SK-N-SH (cell line): ENCODE data around the gene ETNK2. TPM values are rescaled to one million over a fixed set of nuclear protein-coding genes. Genes with fewer than 3 reads are reported as not detected.

Experiments used
- CTCF ChIA-PET: fragments of 300-600, 350-600 bp; formaldehyde crosslinking; extraction: SDS; loops from one replicate; lab custom pipeline; 2021; lab: Yijun Ruan, JAX
- POLR2A ChIA-PET: fragments of 350-600 bp; sonication (Branson Sonifier 250); formaldehyde crosslinking; extraction: SDS; loops from one replicate; lab custom pipeline; 2020; ENCODE audit warnings: antibody characterized with exemption, inconsistent platforms; lab: Yijun Ruan, JAX
- DNase-seq: peaks from one replicate; pipeline ENCODE4 v3.0.0; 2012
- H2AFZ ChIP-seq: fragments of 200-600 bp; sonication (generic); 2 replicates; pipeline ENCODE4 v1.8.1; 2016; ENCODE audit warnings: antibody characterized with exemption, mild to moderate bottlenecking, low read depth
- H3F3A ChIP-seq: fragments of 200-600 bp; sonication (generic); replicated peaks from 2 replicates; pipeline ENCODE3; 2016; ENCODE audit warnings: antibody characterized with exemption, mild to moderate bottlenecking; ENCODE audit not compliant: insufficient read depth
- H3K27ac ChIP-seq, 2 experiments: fragments of 200-500 bp in 1 of 2; fragments of 200-600 bp in 1 of 2; sonication (Bioruptor generic) in 1 of 2; sonication (generic), shearing (Covaris generic) in 1 of 2; 2 replicates each; pipeline versions ENCODE4 v1.5.1 to v1.6.1; 2014 to 2016; ENCODE audit warnings: low read depth in 2 of 2, inconsistent platforms in 1 of 2, low read length in 1 of 2, mild to moderate bottlenecking in 1 of 2, mixed read lengths in 1 of 2
- H3K27me3 ChIP-seq: fragments of 200-600 bp; sonication (generic), shearing (Covaris generic); 2 replicates; pipeline ENCODE4 v1.6.1; 2016; ENCODE audit warnings: mixed run types; ENCODE audit not compliant: insufficient read depth
- H3K36me3 ChIP-seq, 2 experiments: fragments of 200-500 bp in 1 of 2; fragments of 200-600 bp in 1 of 2; sonication (Bioruptor generic) in 1 of 2; sonication (generic) in 1 of 2; replicated peaks in 1 of 2; 2 replicates each; pipeline versions ENCODE3 to v1.5.1; 2014 to 2016; ENCODE audit warnings: low read length in 1 of 2, mild to moderate bottlenecking in 1 of 2; ENCODE audit not compliant: insufficient read depth in 2 of 2, control insufficient read depth in 1 of 2
- H3K4me1 ChIP-seq, 2 experiments: fragments of 200-500 bp in 1 of 2; fragments of 200-600 bp in 1 of 2; sonication (Bioruptor generic) in 1 of 2; sonication (generic), shearing (Covaris generic) in 1 of 2; 2 replicates each; pipeline versions ENCODE4 v1.5.1 to v1.6.1; 2014 to 2016; ENCODE audit warnings: low read depth in 1 of 2, low read length in 1 of 2, mixed run types in 1 of 2; ENCODE audit not compliant: insufficient read depth in 2 of 2, control insufficient read depth in 1 of 2
- H3K4me2 ChIP-seq: fragments of 200-600 bp; sonication (generic), shearing (Covaris generic); 2 replicates; pipeline ENCODE4 v1.6.1; 2017; ENCODE audit warnings: mixed run types
- H3K4me3 ChIP-seq, 2 experiments: fragments of 200-500 bp in 1 of 2; fragments of 200-600 bp in 1 of 2; sonication (Bioruptor generic) in 1 of 2; sonication (generic), shearing (Covaris generic) in 1 of 2; 2 replicates each; pipeline versions ENCODE4 v1.5.1 to v1.8.1; 2014 to 2016; ENCODE audit warnings: low read depth in 2 of 2, inconsistent platforms in 1 of 2, low read length in 1 of 2, mild to moderate bottlenecking in 1 of 2, mixed read lengths in 1 of 2, moderate library complexity in 1 of 2
- H3K79me2 ChIP-seq: fragments of 200-600 bp; sonication (generic); 2 replicates; pipeline ENCODE4 v1.8.1; 2017; ENCODE audit warnings: mild to moderate bottlenecking; ENCODE audit not compliant: insufficient read depth
- H3K9ac ChIP-seq: fragments of 200-600 bp; sonication (generic); 2 replicates; pipeline ENCODE4 v1.6.1; 2017; ENCODE audit warnings: mixed run types
- H3K9me2 ChIP-seq: fragments of 200-600 bp; sonication (generic); 2 replicates; pipeline ENCODE4 v1.6.1; 2017; ENCODE audit warnings: mixed run types
- H3K9me3 ChIP-seq: fragments of 200-600 bp; sonication (generic); 2 replicates; pipeline ENCODE4 v1.6.1; 2017; ENCODE audit warnings: mixed run types, mild to moderate bottlenecking, moderate library complexity
- H4K20me1 ChIP-seq: fragments of 200-600 bp; sonication (generic); 2 replicates; pipeline ENCODE4 v1.6.1; 2017; ENCODE audit warnings: mild to moderate bottlenecking, mixed run types; ENCODE audit not compliant: insufficient read depth
- CHD2 ChIP-seq: fragments of 150-350 bp; IDR thresholded peaks from 2 replicates; pipeline ENCODE4 v1.6.1; 2018; ENCODE audit warnings: low read length; ENCODE audit not compliant: partially characterized antibody
- EZH2phosphoT487 ChIP-seq: fragments of 200-600 bp; sonication (generic); IDR thresholded peaks from 2 replicates; pipeline ENCODE4 v1.6.1; 2017; ENCODE audit warnings: low read depth, mixed run types, mild to moderate bottlenecking, antibody characterized with exemption, moderate library complexity, borderline replicate concordance
- FOXM1 ChIP-seq: IDR thresholded peaks from 2 replicates; pipeline ENCODE4 v1.4.0; 2012; ENCODE audit warnings: low read depth, mild to moderate bottlenecking
- GATA2 ChIP-seq: sonication (generic); formaldehyde crosslinking; IDR thresholded peaks from 2 replicates; pipeline ENCODE4 v1.5.0; 2020; ENCODE audit warnings: mild to moderate bottlenecking, missing genetic modification reagents
- MEF2A ChIP-seq: IDR thresholded peaks from 2 replicates; pipeline ENCODE4 v1.4.0; 2012; ENCODE audit warnings: low read depth, borderline replicate concordance
- MXI1 ChIP-seq: IDR thresholded peaks from 2 replicates; pipeline ENCODE4 v1.6.1; 2012; ENCODE audit warnings: mild to moderate bottlenecking, low read depth, low read length, improper control_type of control experiment
- RAD21 ChIP-seq: IDR thresholded peaks from 2 replicates; pipeline ENCODE4 v1.6.1; 2012; ENCODE audit warnings: mild to moderate bottlenecking, low read length
- RCOR1 ChIP-seq: fragments of 150-350 bp; IDR thresholded peaks from 2 replicates; pipeline ENCODE4 v1.6.1; 2017; ENCODE audit warnings: antibody characterized with exemption, low read length
- REST ChIP-seq: IDR thresholded peaks from 2 replicates; pipeline ENCODE4 v1.6.1; 2012; ENCODE audit warnings: mild to moderate bottlenecking, low read depth, low read length, moderate library complexity
- RFX5 ChIP-seq: IDR thresholded peaks from 2 replicates; pipeline ENCODE4 v1.6.1; 2012; ENCODE audit warnings: mild to moderate bottlenecking, improper control_type of control experiment, low read length
- SIN3A ChIP-seq: IDR thresholded peaks from 2 replicates; pipeline ENCODE4 v1.6.1; 2012; ENCODE audit warnings: low read depth, mild to moderate bottlenecking, low read length, moderate library complexity, borderline replicate concordance
- SMC3 ChIP-seq: IDR thresholded peaks from 2 replicates; pipeline ENCODE4 v1.6.1; 2012; ENCODE audit warnings: low read depth, low read length, improper control_type of control experiment
- TEAD4 ChIP-seq: IDR thresholded peaks from 2 replicates; pipeline ENCODE4 v1.4.0; 2012; ENCODE audit warnings: mild to moderate bottlenecking, borderline replicate concordance; ENCODE audit not compliant: insufficient read depth
- USF2 ChIP-seq: fragments of 150-350 bp; IDR thresholded peaks from 2 replicates; pipeline ENCODE4 v1.6.1; 2017; ENCODE audit warnings: antibody characterized with exemption, low read length, low read depth, borderline replicate concordance
- YY1 ChIP-seq: IDR thresholded peaks from 2 replicates; pipeline ENCODE4 v1.4.0; 2012; ENCODE audit warnings: low read depth, mild to moderate bottlenecking
- whole genome bisulfite sequencing: methylation state at CpG from one replicate; pipeline ENCODE4 v1.1.6; 2017; ENCODE audit warnings: low lambda C conversion rate; 5-methylcytosine and 5-hydroxymethylcytosine counted together
- polyA plus RNA-seq, 3 experiments: library from polyadenylated mRNA; depleted of rRNA; stranded (reverse); fragments of >200 nt; gene quantifications; 2 replicates each; pipeline ENCODE4 v1.2.3, GENCODE V29; 2012
- TF ChIP-seq, protein P1 (sequence below): fragments of 200-600 bp; sonication (generic); IDR thresholded peaks from 2 replicates; pipeline ENCODE4 v1.6.1; 2017; ENCODE audit warnings: antibody characterized with exemption, mild to moderate bottlenecking, moderate library complexity
- TF ChIP-seq, protein P2 (sequence below): IDR thresholded peaks from 2 replicates; pipeline ENCODE4 v1.4.0; 2012; ENCODE audit warnings: low read depth, borderline replicate concordance
- TF ChIP-seq, protein P3 (sequence below): IDR thresholded peaks from 2 replicates; pipeline ENCODE4; 2012

The ETNK2 gene
- polyA plus RNA-seq, 1 of the 3 experiments (the other 2 are of a cell fraction) = 16.1 TPM

- ChIA-PET CTCF (interaction anchor here (14.7 kb wide), 1 partner anchor 260 kb away, joined by 421 read pairs; the partner anchor contains the start of gene SNRPE), POLR2A (no interaction called here)
- Histone ChIP-seq H3K36me3 (no peaks in the 10 kb centered on the region), H3K27ac (no peak overlapping the region), H3K79me2 (no peaks in the 10 kb centered on the region), H3F3A (peaks cover 10% of the 10 kb centered on the region), H3K9me3 (no peaks in the 10 kb centered on the region), H4K20me1 (no peaks in the 10 kb centered on the region), H3K4me3 (no peak overlapping the region), H3K4me2 (no peak overlapping the region), H3K9me2 (no peaks in the 10 kb centered on the region), H2AFZ (no peak overlapping the region), H3K4me1 (peaks cover 11 to 34% of the 10 kb centered on the region in 2 experiments), H3K9ac (no peak overlapping the region), H3K27me3 (no peaks in the 10 kb centered on the region)
- WGBS = 95% methylated on average over 21 of the region's 22 CpGs
- TF ChIP-seq YY1 = no peak
- no peak for TF ChIP-seq MEF2A
- no peak for TF ChIP-seq TEAD4
- TF ChIP-seq, protein P1, sequence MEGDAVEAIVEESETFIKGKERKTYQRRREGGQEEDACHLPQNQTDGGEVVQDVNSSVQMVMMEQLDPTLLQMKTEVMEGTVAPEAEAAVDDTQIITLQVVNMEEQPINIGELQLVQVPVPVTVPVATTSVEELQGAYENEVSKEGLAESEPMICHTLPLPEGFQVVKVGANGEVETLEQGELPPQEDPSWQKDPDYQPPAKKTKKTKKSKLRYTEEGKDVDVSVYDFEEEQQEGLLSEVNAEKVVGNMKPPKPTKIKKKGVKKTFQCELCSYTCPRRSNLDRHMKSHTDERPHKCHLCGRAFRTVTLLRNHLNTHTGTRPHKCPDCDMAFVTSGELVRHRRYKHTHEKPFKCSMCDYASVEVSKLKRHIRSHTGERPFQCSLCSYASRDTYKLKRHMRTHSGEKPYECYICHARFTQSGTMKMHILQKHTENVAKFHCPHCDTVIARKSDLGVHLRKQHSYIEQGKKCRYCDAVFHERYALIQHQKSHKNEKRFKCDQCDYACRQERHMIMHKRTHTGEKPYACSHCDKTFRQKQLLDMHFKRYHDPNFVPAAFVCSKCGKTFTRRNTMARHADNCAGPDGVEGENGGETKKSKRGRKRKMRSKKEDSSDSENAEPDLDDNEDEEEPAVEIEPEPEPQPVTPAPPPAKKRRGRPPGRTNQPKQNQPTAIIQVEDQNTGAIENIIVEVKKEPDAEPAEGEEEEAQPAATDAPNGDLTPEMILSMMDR = no peak
- TF ChIP-seq FOXM1 = no peak
- TF ChIP-seq SMC3 = no peak
- no peak for TF ChIP-seq EZH2phosphoT487
- no peak for TF ChIP-seq RCOR1
- no peak for TF ChIP-seq GATA2 (CRISPR knock-in tag)
- TF ChIP-seq, protein P2, sequence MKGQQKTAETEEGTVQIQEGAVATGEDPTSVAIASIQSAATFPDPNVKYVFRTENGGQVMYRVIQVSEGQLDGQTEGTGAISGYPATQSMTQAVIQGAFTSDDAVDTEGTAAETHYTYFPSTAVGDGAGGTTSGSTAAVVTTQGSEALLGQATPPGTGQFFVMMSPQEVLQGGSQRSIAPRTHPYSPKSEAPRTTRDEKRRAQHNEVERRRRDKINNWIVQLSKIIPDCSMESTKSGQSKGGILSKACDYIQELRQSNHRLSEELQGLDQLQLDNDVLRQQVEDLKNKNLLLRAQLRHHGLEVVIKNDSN = no peak
- no peak for TF ChIP-seq USF2
- no peak for TF ChIP-seq CHD2
- no peak for TF ChIP-seq RAD21
- no peak for TF ChIP-seq REST
- no peak for TF ChIP-seq SIN3A
- TF ChIP-seq MXI1 = no peak
- TF ChIP-seq, protein P3, sequence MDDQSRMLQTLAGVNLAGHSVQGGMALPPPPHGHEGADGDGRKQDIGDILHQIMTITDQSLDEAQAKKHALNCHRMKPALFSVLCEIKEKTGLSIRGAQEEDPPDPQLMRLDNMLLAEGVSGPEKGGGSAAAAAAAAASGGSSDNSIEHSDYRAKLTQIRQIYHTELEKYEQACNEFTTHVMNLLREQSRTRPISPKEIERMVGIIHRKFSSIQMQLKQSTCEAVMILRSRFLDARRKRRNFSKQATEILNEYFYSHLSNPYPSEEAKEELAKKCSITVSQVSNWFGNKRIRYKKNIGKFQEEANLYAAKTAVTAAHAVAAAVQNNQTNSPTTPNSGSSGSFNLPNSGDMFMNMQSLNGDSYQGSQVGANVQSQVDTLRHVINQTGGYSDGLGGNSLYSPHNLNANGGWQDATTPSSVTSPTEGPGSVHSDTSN = no peak
- TF ChIP-seq RFX5 = no peak
- DNase-seq = no peak
Observed at GRCh38 chr1:204124639-204125038, 27.2 kb downstream of the ETNK2 start.
